Measurements from ENCODE around the gene TMEM244. TPM values are rescaled to one million over a fixed set of nuclear protein-coding genes. Genes with fewer than 3 reads are reported as not detected.

The TMEM244 gene
- total and polyA plus RNA-seq, 8 donors, result not detected

DNA sequence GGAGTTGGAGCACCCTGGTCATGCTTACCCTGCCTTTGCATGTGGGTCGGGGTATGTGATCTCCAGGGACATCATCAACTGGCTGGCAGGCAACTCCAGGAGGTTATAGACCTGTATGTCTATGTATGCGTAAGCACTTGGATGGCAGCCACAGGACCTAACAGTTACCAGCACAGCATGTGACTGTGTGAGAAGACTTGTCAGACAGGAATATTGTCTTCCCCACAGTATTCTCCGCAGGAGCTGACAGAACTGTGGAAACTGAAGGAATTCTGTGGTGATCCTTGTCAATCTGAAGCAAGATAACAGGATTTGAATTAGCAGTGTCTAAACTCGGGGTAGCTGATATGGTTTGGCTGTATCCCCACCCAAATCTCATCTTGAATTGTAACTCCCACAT is 59.2 kb downstream of the TMEM244 start:
- Histone ChIP-seq H3K4me3 (no peak overlapping the region), H3K9me3 (peaks cover 0 to 11% (median 7%) of the 10 kb centered on the region in 4 donors), H3K4me1 (no peaks in the 10 kb centered on the region), H3K27me3 (no peaks in the 10 kb centered on the region), H3K36me3 (no peaks in the 10 kb centered on the region), H3K27ac (no peak overlapping the region)
- no peak for TF ChIP-seq EP300 (IDR thresholded peaks at IDR 0.05)
- TF ChIP-seq, protein P1, sequence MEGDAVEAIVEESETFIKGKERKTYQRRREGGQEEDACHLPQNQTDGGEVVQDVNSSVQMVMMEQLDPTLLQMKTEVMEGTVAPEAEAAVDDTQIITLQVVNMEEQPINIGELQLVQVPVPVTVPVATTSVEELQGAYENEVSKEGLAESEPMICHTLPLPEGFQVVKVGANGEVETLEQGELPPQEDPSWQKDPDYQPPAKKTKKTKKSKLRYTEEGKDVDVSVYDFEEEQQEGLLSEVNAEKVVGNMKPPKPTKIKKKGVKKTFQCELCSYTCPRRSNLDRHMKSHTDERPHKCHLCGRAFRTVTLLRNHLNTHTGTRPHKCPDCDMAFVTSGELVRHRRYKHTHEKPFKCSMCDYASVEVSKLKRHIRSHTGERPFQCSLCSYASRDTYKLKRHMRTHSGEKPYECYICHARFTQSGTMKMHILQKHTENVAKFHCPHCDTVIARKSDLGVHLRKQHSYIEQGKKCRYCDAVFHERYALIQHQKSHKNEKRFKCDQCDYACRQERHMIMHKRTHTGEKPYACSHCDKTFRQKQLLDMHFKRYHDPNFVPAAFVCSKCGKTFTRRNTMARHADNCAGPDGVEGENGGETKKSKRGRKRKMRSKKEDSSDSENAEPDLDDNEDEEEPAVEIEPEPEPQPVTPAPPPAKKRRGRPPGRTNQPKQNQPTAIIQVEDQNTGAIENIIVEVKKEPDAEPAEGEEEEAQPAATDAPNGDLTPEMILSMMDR (IDR thresholded peaks at IDR 0.05), result no peak
- TF ChIP-seq POLR2A (IDR thresholded peaks at IDR 0.05), result no peak
- no peak for TF ChIP-seq POLR2AphosphoS5 (IDR thresholded peaks at IDR 0.05)
- DNase-seq, result no peak
- intact Hi-C loops (cut with DNase I; ENCODE audit: low total_unique reads), result no loop called here
- 63 to 69% (median 67%) methylated on average over 4 of the region's 4 CpGs for WGBS, 5 donors

GRCh38 chr6:129795261-129795660 is 65.9 kb downstream of the TMEM244 start:
- H3K4me3 ChIP-seq, result no peak overlapping the region
- DNase-seq, result no peak
- no peaks in the 10 kb centered on the region for H3K4me1 ChIP-seq
- TF ChIP-seq EP300 (IDR thresholded peaks at IDR 0.05) (no peak), POLR2A (IDR thresholded peaks at IDR 0.05) (no peak), POLR2AphosphoS5 (IDR thresholded peaks at IDR 0.05) (no peak)
- TF ChIP-seq, protein P1 (IDR thresholded peaks at IDR 0.05), result no peak
- H3K27me3 ChIP-seq, result no peaks in the 10 kb centered on the region
- 41 to 73% (median 70%) methylated on average over 2 of the region's 2 CpGs for WGBS, 5 donors
- no peaks in the 10 kb centered on the region for H3K36me3 ChIP-seq
- intact Hi-C loops (cut with DNase I; ENCODE audit: low total_unique reads), result no loop called here
- no peak overlapping the region for H3K27ac ChIP-seq
- H3K9me3 ChIP-seq, result no peaks in the 10 kb centered on the region

GRCh38 chr6:129793447-129793846 is 67.7 kb downstream of the TMEM244 start:
- Histone ChIP-seq H3K36me3 (no peaks in the 10 kb centered on the region), H3K27me3 (no peaks in the 10 kb centered on the region), H3K4me1 (no peaks in the 10 kb centered on the region), H3K4me3 (no peak overlapping the region), H3K9me3 (no peaks in the 10 kb centered on the region), H3K27ac (no peak overlapping the region)
- no peak for DNase-seq
- TF ChIP-seq, protein P1 (IDR thresholded peaks at IDR 0.05), result no peak
- TF ChIP-seq EP300 (IDR thresholded peaks at IDR 0.05) (no peak), POLR2A (IDR thresholded peaks at IDR 0.05) (no peak), POLR2AphosphoS5 (IDR thresholded peaks at IDR 0.05) (no peak)
- 61 to 77% (median 67%) methylated on average over 7 of the region's 7 CpGs for WGBS, 5 donors
- intact Hi-C loops (cut with DNase I; ENCODE audit: low total_unique reads), result no loop called here

- no peaks in the 10 kb centered on the region for H3K27me3 ChIP-seq
- 15 to 36% (median 23%) methylated on average over 4 of the region's 4 CpGs for WGBS, 5 donors
- intact Hi-C loops (cut with DNase I; ENCODE audit: low total_unique reads), result no loop called here
- H3K9me3 ChIP-seq, result no peaks in the 10 kb centered on the region
- DNase-seq, result no peak
- H3K4me1 ChIP-seq, result no peaks in the 10 kb centered on the region
- H3K4me3 ChIP-seq, result no peak overlapping the region
- H3K27ac ChIP-seq, result no peak overlapping the region
- no peaks in the 10 kb centered on the region for H3K36me3 ChIP-seq
- TF ChIP-seq EP300 (IDR thresholded peaks at IDR 0.05), result no peak
- no peak for TF ChIP-seq POLR2A (IDR thresholded peaks at IDR 0.05)
- TF ChIP-seq, protein P1 (IDR thresholded peaks at IDR 0.05), result no peak
- no peak for TF ChIP-seq POLR2AphosphoS5 (IDR thresholded peaks at IDR 0.05)
Observed at GRCh38 chr6:129792049-129792448, 69.1 kb downstream of the TMEM244 start.

Data from stomach (tissue), 9 donors.